ENCODE data around the gene LRBA. TPM values are rescaled to one million over a fixed set of nuclear protein-coding genes. Genes with fewer than 3 reads are reported as not detected.
A peak's percentile ranks its signal among the peaks of the same experiment; 100 is the strongest.
"Not testable (repeated sequence)": the region's sequence is repeated elsewhere in the genome, so short reads cannot be mapped to it uniquely, and the experiment has no call there.

LRBA gene
- total RNA-seq, 3 donors from 2014 or later (not counting 1 experiment from before 2014, with no cell fraction given) = 72.1 to 87.6 (median 83.1) TPM

GRCh38 chr4:150962245-150962644 is 52.8 kb downstream of the LRBA start:
- Histone ChIP-seq H3K4me3 (ENCODE audit: low read length) (no peak overlapping the region), H3K27me3 (ENCODE audit: control insufficient read depth, insufficient read depth, low read length) (no peaks in the 10 kb centered on the region), H3K9me3 (ENCODE audit: control insufficient read depth, insufficient read depth, low read length) (peaks cover 12% of the 10 kb centered on the region), H3K36me3 (ENCODE audit: control insufficient read depth, insufficient read depth, low read length) (no peaks in the 10 kb centered on the region), H3K4me1 (ENCODE audit: control insufficient read depth, insufficient read depth, low read length) (no peaks in the 10 kb centered on the region), H3K27ac (ENCODE audit: low read length) (no peak overlapping the region)
- H3K27me3 Mint-ChIP-seq (ENCODE audit: low read depth in 2 of 2) = no peaks in the 10 kb centered on the region
- TF ChIP-seq CTCF (IDR thresholded peaks at IDR 0.05) = no peak
- peaks cover 2 to 4% of the 10 kb centered on the region in 2 donors for H3K9me3 Mint-ChIP-seq
- peaks cover 42 to 49% of the 10 kb centered on the region in 2 donors for H3K4me1 Mint-ChIP-seq
- peak in 1 of 2 donors; percentile 33 for DNase-seq
- intact Hi-C loops (cut with micrococcal nuclease) = no loop called here
- peak overlapping the region; percentile 22 to 40 for H3K27ac Mint-ChIP-seq
- H3K4me3 Mint-ChIP-seq = no peak overlapping the region
- WGBS (ENCODE audit: insufficient coverage) = 67% methylated on average over 1 of the region's 1 CpG
- H3K36me3 Mint-ChIP-seq = peaks cover 7% of the 10 kb centered on the region
- ATAC-seq = peak in 2 of 3 donors; percentile 71 to 82

GRCh38 chr4:150961566-150961965 is 53.5 kb downstream of the LRBA start:
- ATAC-seq (no peak), DNase-seq (no peak)
- H3K27me3 ChIP-seq (ENCODE audit: control insufficient read depth, insufficient read depth, low read length) = no peaks in the 10 kb centered on the region
- Mint-ChIP-seq H3K4me1 (peaks cover 49 to 53% of the 10 kb centered on the region in 2 donors), H3K27ac (peak overlapping the region; percentile 22 to 40), H3K27me3 (ENCODE audit: low read depth in 2 of 2) (no peaks in the 10 kb centered on the region), H3K9me3 (peaks cover 2 to 4% of the 10 kb centered on the region in 2 donors), H3K36me3 (peaks cover 7% of the 10 kb centered on the region), H3K4me3 (no peak overlapping the region)
- no peaks in the 10 kb centered on the region for H3K4me1 ChIP-seq (ENCODE audit: control insufficient read depth, insufficient read depth, low read length)
- no peak for TF ChIP-seq CTCF (IDR thresholded peaks at IDR 0.05)
- H3K36me3 ChIP-seq (ENCODE audit: control insufficient read depth, insufficient read depth, low read length) = no peaks in the 10 kb centered on the region
- H3K4me3 ChIP-seq (ENCODE audit: low read length) = no peak overlapping the region
- no CpG with 5 or more reads among the region's 1 CpG for WGBS (ENCODE audit: insufficient coverage)
- H3K9me3 ChIP-seq (ENCODE audit: control insufficient read depth, insufficient read depth, low read length) = peaks cover 14% of the 10 kb centered on the region
- intact Hi-C loops (cut with micrococcal nuclease) = no loop called here
- no peak overlapping the region for H3K27ac ChIP-seq (ENCODE audit: low read length)

- peak in 1 of 2 donors; percentile 50 for DNase-seq
- Mint-ChIP-seq H3K9me3 (peaks cover 2 to 4% of the 10 kb centered on the region in 2 donors), H3K36me3 (peaks cover 7% of the 10 kb centered on the region), H3K4me1 (peaks cover 56 to 57% of the 10 kb centered on the region in 2 donors), H3K4me3 (no peak overlapping the region), H3K27ac (peak overlapping the region; percentile 22 to 40), H3K27me3 (ENCODE audit: low read depth in 2 of 2) (no peaks in the 10 kb centered on the region)
- intact Hi-C loops (cut with micrococcal nuclease) = no loop called here
- TF ChIP-seq CTCF (IDR thresholded peaks at IDR 0.05) = peak; percentile 60
- no peaks in the 10 kb centered on the region for H3K4me1 ChIP-seq (ENCODE audit: control insufficient read depth, insufficient read depth, low read length)
- H3K4me3 ChIP-seq (ENCODE audit: low read length) = no peak overlapping the region
- no peaks in the 10 kb centered on the region for H3K36me3 ChIP-seq (ENCODE audit: control insufficient read depth, insufficient read depth, low read length)
- ATAC-seq = peak in 2 of 3 donors; percentile 76 to 83
- peaks cover 14% of the 10 kb centered on the region for H3K9me3 ChIP-seq (ENCODE audit: control insufficient read depth, insufficient read depth, low read length)
- no peaks in the 10 kb centered on the region for H3K27me3 ChIP-seq (ENCODE audit: control insufficient read depth, insufficient read depth, low read length)
- no peak overlapping the region for H3K27ac ChIP-seq (ENCODE audit: low read length)
- no CpG with 5 or more reads among the region's 2 CpGs for WGBS (ENCODE audit: insufficient coverage)
Observed at GRCh38 chr4:150960818-150961217, 54.3 kb downstream of the LRBA start.

- Histone ChIP-seq H3K4me3 (ENCODE audit: low read length) (no peak overlapping the region), H3K4me1 (ENCODE audit: control insufficient read depth, insufficient read depth, low read length) (no peaks in the 10 kb centered on the region), H3K27ac (ENCODE audit: low read length) (no peak overlapping the region), H3K9me3 (ENCODE audit: control insufficient read depth, insufficient read depth, low read length) (peaks cover 14% of the 10 kb centered on the region), H3K36me3 (ENCODE audit: control insufficient read depth, insufficient read depth, low read length) (no peaks in the 10 kb centered on the region), H3K27me3 (ENCODE audit: control insufficient read depth, insufficient read depth, low read length) (no peaks in the 10 kb centered on the region)
- ATAC-seq = no peak
- peak in 1 of 2 donors; percentile 14 for DNase-seq
- no peak for TF ChIP-seq CTCF (IDR thresholded peaks at IDR 0.05)
- no peaks in the 10 kb centered on the region for H3K27me3 Mint-ChIP-seq (ENCODE audit: low read depth in 2 of 2)
- peaks cover 2 to 4% of the 10 kb centered on the region in 2 donors for H3K9me3 Mint-ChIP-seq
- intact Hi-C loops (cut with micrococcal nuclease) = no loop called here
- peaks cover 53 to 54% of the 10 kb centered on the region in 2 donors for H3K4me1 Mint-ChIP-seq
- H3K27ac Mint-ChIP-seq = no peak overlapping the region
- peaks cover 7% of the 10 kb centered on the region for H3K36me3 Mint-ChIP-seq
- 76% methylated on average over 2 of the region's 2 CpGs for WGBS (ENCODE audit: insufficient coverage)
- no peak overlapping the region for H3K4me3 Mint-ChIP-seq
Observed at GRCh38 chr4:150960079-150960478, 55.0 kb downstream of the LRBA start.

- H3K4me3 Mint-ChIP-seq; H3K9me3 Mint-ChIP-seq; ATAC-seq; H3K27ac Mint-ChIP-seq; H3K4me3 ChIP-seq (ENCODE audit: low read length); H3K36me3 ChIP-seq (ENCODE audit: control insufficient read depth, insufficient read depth, low read length); H3K4me1 ChIP-seq (ENCODE audit: control insufficient read depth, insufficient read depth, low read length); H3K36me3 Mint-ChIP-seq; intact Hi-C loops (cut with micrococcal nuclease); H3K27me3 ChIP-seq (ENCODE audit: control insufficient read depth, insufficient read depth, low read length); H3K27me3 Mint-ChIP-seq (ENCODE audit: low read depth in 2 of 2); DNase-seq; H3K27ac ChIP-seq (ENCODE audit: low read length): not testable (repeated sequence)
- H3K9me3 ChIP-seq (ENCODE audit: control insufficient read depth, insufficient read depth, low read length) = peaks cover 14% of the 10 kb centered on the region
- 84% methylated on average over 4 of the region's 4 CpGs for WGBS (ENCODE audit: insufficient coverage)
- peaks cover 51 to 53% of the 10 kb centered on the region in 2 donors for H3K4me1 Mint-ChIP-seq
Observed at GRCh38 chr4:150957981-150958380, 57.1 kb downstream of the LRBA start.

Measured in natural killer cell (primary cell).